Astrocyte (in vitro differentiated cells and primary cell): Measurements from ENCODE around the gene CPA4.
"Not testable (repeated sequence)": the region's sequence is repeated elsewhere in the genome, so short reads cannot be mapped to it uniquely, and the experiment has no call there.

Experiments used
- CTCF ChIP-seq: IDR thresholded peaks from 2 replicates; pipeline ENCODE4 v1.5.1; 2011; ENCODE audit warnings: low read depth, mild to moderate bottlenecking, inconsistent platforms, low read length, moderate library complexity; ENCODE audit not compliant: insufficient read depth
- EZH2 ChIP-seq: IDR thresholded peaks from 2 replicates; pipeline ENCODE4 v1.6.1; 2012; ENCODE audit warnings: mild to moderate bottlenecking, low read length, inconsistent platforms; ENCODE audit not compliant: insufficient read depth

DNA sequence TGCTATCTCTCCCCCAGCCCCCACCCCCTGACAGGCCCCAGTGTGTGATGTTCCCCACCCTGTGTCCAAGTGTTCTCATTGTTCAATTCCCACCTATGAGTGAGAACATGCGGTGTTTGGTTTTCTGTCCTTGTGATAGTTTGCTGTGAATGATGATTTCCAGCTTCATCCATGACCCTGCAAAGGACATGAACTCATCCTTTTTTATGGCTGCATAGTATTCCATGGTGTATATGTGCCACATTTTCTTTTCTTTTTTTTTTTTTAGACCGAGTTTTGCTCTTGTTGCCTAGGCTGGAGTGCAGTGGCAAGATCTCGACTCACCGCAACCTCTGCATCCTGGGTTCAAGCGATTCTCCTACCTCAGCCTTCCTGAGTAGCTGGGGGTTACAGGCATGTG lies 44.1 kb upstream of the CPA4 start:
- not testable (repeated sequence) for TF ChIP-seq CTCF, EZH2
